Upper lobe of right lung (tissue), 1 donor: ENCODE data around the gene SLC2A14. TPM values are rescaled to one million over a fixed set of nuclear protein-coding genes. Genes with fewer than 3 reads are reported as not detected.

Source experiments
- ATAC-seq: fragments of 200-7000 bp; cut with Tn5 transposase; one replicate; pipeline ENCODE4 v1.9.1; 2020; ENCODE audit warnings: mild to moderate bottlenecking, moderate library complexity
- DNase-seq: peaks from one replicate; pipeline ENCODE4 v3.0.0-alpha.2; 2020
- H3K27ac ChIP-seq: fragments of 200-600 bp; one replicate; pipeline ENCODE4 v1.8.0; 2022
- H3K27me3 ChIP-seq: fragments of 200-600 bp; one replicate; pipeline ENCODE4 v1.8.0; 2022; ENCODE audit warnings: mild to moderate bottlenecking
- H3K36me3 ChIP-seq: fragments of 200-600 bp; one replicate; pipeline ENCODE4 v1.8.0; 2022
- H3K4me1 ChIP-seq: fragments of 200-600 bp; one replicate; pipeline ENCODE4 v1.8.0; 2022
- H3K4me3 ChIP-seq: fragments of 200-600 bp; one replicate; pipeline ENCODE4 v1.8.0; 2022; ENCODE audit warnings: mild to moderate bottlenecking
- H3K9me3 ChIP-seq: fragments of 200-600 bp; one replicate; pipeline ENCODE4 v1.8.0; 2022
- CTCF ChIP-seq: fragments of 200-600 bp; IDR thresholded peaks from one replicate; pipeline ENCODE4 v1.8.0; 2022; ENCODE audit warnings: antibody characterized with exemption
- intact Hi-C: fragments of 100-400 bp; cut with DNase I; formaldehyde crosslinking; loops from one replicate; pipeline ENCODE4 v1.11.0; 2022
- total RNA-seq: library from RNA; stranded (reverse); fragmentation: NEBNext Ultra II Directional; extraction: Animal tissue kit (Norgen Biotek cat#: 25700); gene quantifications from one replicate; pipeline ENCODE4 v1.2.1, GENCODE V29; 2021
- donor health status: DM: no; HTN: yes; CAD: no; lungs with severe emphysema.

Gene SLC2A14
- total RNA-seq, 1 donor from 2014 or later: not detected

GRCh38 chr12:7769999-7770398, 102.7 kb downstream of the SLC2A14 start:
- no peak for ATAC-seq
- intact Hi-C loops: no loop called here
- DNase-seq: no peak

More at GRCh38 chr12:7769999-7770398, 102.7 kb downstream of the SLC2A14 start:
- Histone ChIP-seq H3K36me3 (no peaks in the 10 kb centered on the region), H3K27me3 (no peaks in the 10 kb centered on the region), H3K9me3 (no peaks in the 10 kb centered on the region), H3K4me1 (no peaks in the 10 kb centered on the region), H3K4me3 (no peak overlapping the region), H3K27ac (no peak overlapping the region)
- no peak for TF ChIP-seq CTCF

Other genes starting within 250 kb of the SLC2A14 start
- not detected for gene APOBEC1, start 207.0 kb downstream of the SLC2A14 start, total RNA-seq
- gene GDF3, start 177.1 kb downstream of the SLC2A14 start, total RNA-seq: 0.32 TPM
- not detected for gene DPPA3, start 161.5 kb downstream of the SLC2A14 start, total RNA-seq
- not detected for gene CLEC4C, start 125.5 kb downstream of the SLC2A14 start, total RNA-seq
- not detected for gene NANOGNB, start 107.7 kb downstream of the SLC2A14 start, total RNA-seq
- gene NANOG, start 83.5 kb downstream of the SLC2A14 start, total RNA-seq: not detected
- gene SLC2A3, start 63.3 kb upstream of the SLC2A14 start, total RNA-seq: 153 TPM
- 20.3 TPM for gene FOXJ2, start 159.8 kb upstream of the SLC2A14 start, total RNA-seq
- gene C3AR1, start 193.4 kb upstream of the SLC2A14 start, total RNA-seq: 45.0 TPM
- gene NECAP1, start 209.4 kb upstream of the SLC2A14 start, total RNA-seq: 36.7 TPM